HepG2 (cell line): ENCODE results near the gene BEST2. TPM values are rescaled to one million over a fixed set of nuclear protein-coding genes. Genes with fewer than 3 reads are reported as not detected.

Source experiments
- ARHGAP35 ChIP-seq: sonication (generic); formaldehyde crosslinking; IDR thresholded peaks from 2 replicates; pipeline ENCODE4 v1.9.0; 2022; ENCODE audit warnings: mild to moderate bottlenecking, inconsistent platforms, moderate library complexity, missing genetic modification reagents, borderline replicate concordance
- ATAD3A ChIP-seq: sonication (generic); formaldehyde crosslinking; IDR thresholded peaks from 2 replicates; pipeline ENCODE4 v1.4.0; 2020; ENCODE audit warnings: missing genetic modification reagents
- CBX2 ChIP-seq, 2 experiments: fragments of 200-600 bp in 1 of 2; sonication (generic); formaldehyde crosslinking in 1 of 2; IDR thresholded peaks; 2 replicates each; pipeline versions ENCODE4 v1.7.0 to v1.8.1; 2018 to 2022; ENCODE audit warnings: low read depth in 2 of 2, low read length in 1 of 2, mild to moderate bottlenecking in 1 of 2, missing genetic modification reagents in 1 of 2
- CEBPG ChIP-seq: IDR thresholded peaks from 2 replicates; pipeline ENCODE4 v1.6.1; 2016
- CENPT ChIP-seq: sonication (generic); formaldehyde crosslinking; IDR thresholded peaks from 2 replicates; pipeline ENCODE4 v1.8.0; 2022; ENCODE audit warnings: low read depth, mild to moderate bottlenecking, moderate library complexity, missing genetic modification reagents
- CSRNP1 ChIP-seq: sonication (generic); formaldehyde crosslinking; IDR thresholded peaks from 2 replicates; pipeline ENCODE4 v1.8.1; 2023; ENCODE audit warnings: mild to moderate bottlenecking, missing genetic modification reagents
- FOXC1 ChIP-seq: sonication (generic); formaldehyde crosslinking; IDR thresholded peaks from 2 replicates; pipeline ENCODE4 v1.8.0; 2022; ENCODE audit warnings: mild to moderate bottlenecking, missing genetic modification reagents, borderline replicate concordance
- GATAD1 ChIP-seq: IDR thresholded peaks from 2 replicates; pipeline ENCODE4 v1.6.1; 2016; ENCODE audit warnings: missing genetic modification reagents, missing compliant biosample characterization
- HNRNPK ChIP-seq: fragments of 200-400 bp; formaldehyde crosslinking; IDR thresholded peaks from 2 replicates; pipeline ENCODE4 v1.6.1; 2018; ENCODE audit warnings: low read length, low read depth, moderate library complexity, mild to moderate bottlenecking; ENCODE audit not compliant: poor library complexity, severe bottlenecking
- HOXA9 ChIP-seq: sonication (generic); formaldehyde crosslinking; IDR thresholded peaks from 2 replicates; pipeline ENCODE4 v1.8.1; 2022; ENCODE audit warnings: missing genetic modification reagents, mild to moderate bottlenecking, moderate library complexity, borderline replicate concordance
- NAIF1 ChIP-seq: sonication (generic); formaldehyde crosslinking; IDR thresholded peaks from 2 replicates; pipeline ENCODE4 v1.5.0; 2020; ENCODE audit warnings: mild to moderate bottlenecking, missing genetic modification reagents, borderline replicate concordance
- PHF8 ChIP-seq: sonication (generic); formaldehyde crosslinking; IDR thresholded peaks from 2 replicates; pipeline ENCODE4 v1.5.0; 2020; ENCODE audit warnings: missing genetic modification reagents
- RARA ChIP-seq: IDR thresholded peaks from 2 replicates; pipeline ENCODE4 v1.6.1; 2016; ENCODE audit warnings: missing genetic modification reagents, missing compliant biosample characterization
- RFXAP ChIP-seq: sonication (generic); formaldehyde crosslinking; IDR thresholded peaks from 2 replicates; pipeline ENCODE4 v1.4.0; 2020; ENCODE audit warnings: missing genetic modification reagents, borderline replicate concordance
- RNF2 ChIP-seq: fragments of 450-650 bp; conservative IDR thresholded peaks from 2 replicates; pipeline ENCODE4 v1.6.1; 2016; ENCODE audit warnings: low read depth
- RXRB ChIP-seq: IDR thresholded peaks from 2 replicates; pipeline ENCODE4 v1.6.1; 2016; ENCODE audit warnings: borderline replicate concordance, missing genetic modification reagents, missing compliant biosample characterization
- TEAD2 ChIP-seq: sonication (generic); formaldehyde crosslinking; IDR thresholded peaks from 2 replicates; pipeline ENCODE4 v1.9.0; 2021; ENCODE audit warnings: missing genetic modification reagents
- TGIF2 ChIP-seq: IDR thresholded peaks from 2 replicates; pipeline ENCODE4 v1.6.1; 2016; ENCODE audit warnings: control low read depth, missing compliant biosample characterization
- YEATS4 ChIP-seq: sonication (generic); formaldehyde crosslinking; IDR thresholded peaks from 2 replicates; pipeline ENCODE4 v1.4.0; 2020; ENCODE audit warnings: missing genetic modification reagents, borderline replicate concordance
- ZBTB8A ChIP-seq: sonication (generic); formaldehyde crosslinking; IDR thresholded peaks from 2 replicates; pipeline ENCODE4 v1.4.0; 2020; ENCODE audit warnings: mild to moderate bottlenecking, low read depth, missing genetic modification reagents, borderline replicate concordance
- ZIK1 ChIP-seq: sonication (generic); formaldehyde crosslinking; IDR thresholded peaks from 2 replicates; pipeline ENCODE4 v1.5.0; 2020; ENCODE audit warnings: mild to moderate bottlenecking, low read depth, missing genetic modification reagents, borderline replicate concordance
- ZNF276 ChIP-seq: sonication (generic); formaldehyde crosslinking; IDR thresholded peaks from 2 replicates; pipeline ENCODE4 v1.4.0; 2020; ENCODE audit warnings: mild to moderate bottlenecking, low read depth, missing genetic modification reagents
- ZNF367 ChIP-seq: sonication (generic); formaldehyde crosslinking; IDR thresholded peaks from 2 replicates; pipeline ENCODE4 v1.4.0; 2020; ENCODE audit warnings: missing genetic modification reagents, borderline replicate concordance
- ZNF598 ChIP-seq: sonication (generic); formaldehyde crosslinking; IDR thresholded peaks from 2 replicates; pipeline ENCODE4 v1.5.1; 2020; ENCODE audit warnings: mild to moderate bottlenecking, missing genetic modification reagents, borderline replicate concordance
- ZNF749 ChIP-seq: sonication (generic); formaldehyde crosslinking; IDR thresholded peaks from 2 replicates; pipeline ENCODE4 v1.8.0; 2022; ENCODE audit warnings: mild to moderate bottlenecking, missing genetic modification reagents, moderate library complexity, borderline replicate concordance
- ZNF792 ChIP-seq: IDR thresholded peaks from 2 replicates; pipeline ENCODE4 v1.6.1; 2016
- polyA plus RNA-seq, 8 experiments: library from polyadenylated mRNA; depleted of rRNA in 3 of 8; stranded (reverse) in 7 of 8; unstranded in 1 of 8; fragments of >200 nt; fragmentation: Illumina TruSeq in 4 of 8; extraction: Trizol in 4 of 8; gene quantifications; 2 replicates each; pipeline versions ENCODE4 v1.2.1 to v1.2.3, GENCODE V29; 2011 to 2016; ENCODE audit warnings: low read depth in 4 of 8, missing spikeins in 1 of 8, mixed read lengths in 1 of 8; ENCODE audit not compliant: insufficient read depth in 1 of 8
- total RNA-seq, 5 experiments: library from RNA; depleted of rRNA; stranded (reverse); fragments of >200 nt; fragmentation: Illumina TruSeq; extraction: Trizol; gene quantifications; 2 replicates each; pipeline ENCODE4 v1.2.3, GENCODE V29; 2016; ENCODE audit warnings: low read depth in 1 of 5

The BEST2 gene
- total and polyA plus RNA-seq, 2 of the 13 experiments (the other 11 are each of a cell fraction or from before 2014, with no cell fraction given) = not detected

- TF ChIP-seq GATAD1 (CRISPR knock-in tag) (peak; percentile 91), RARA (CRISPR knock-in tag) (peak; percentile 25; the same call in 1 of the 2 replicates), PHF8 (CRISPR knock-in tag) (peak; percentile 92), CENPT (CRISPR knock-in tag) (0 out of 2 replicates have a peak, but pooled peaks have one; percentile 16), CSRNP1 (CRISPR knock-in tag) (peak; percentile 73; the same call in 1 of the 2 replicates), ZNF792 (CRISPR knock-in tag) (peak; percentile 64; the same call in 1 of the 2 replicates), RNF2 (peak; percentile 97), RFXAP (peak; percentile 70), ZNF367 (CRISPR knock-in tag) (peak; percentile 84; the same call in 1 of the 2 replicates), RXRB (CRISPR knock-in tag) (0 out of 2 replicates have a peak, but pooled peaks have one; percentile 33), ZNF598 (CRISPR knock-in tag) (peak; percentile 66; the same call in 1 of the 2 replicates), ARHGAP35 (peak; percentile 79; the same call in 1 of the 2 replicates), HOXA9 (CRISPR knock-in tag) (peak; percentile 82; the same call in 1 of the 2 replicates), ATAD3A (CRISPR knock-in tag) (no peak), ZIK1 (CRISPR knock-in tag) (no peak), CBX2 (IDR thresholded peaks at IDR 0.05; ENCODE audit: low read depth, low read length) (no peak), CBX2 (CRISPR knock-in tag; IDR thresholded peaks at IDR 0.05; ENCODE audit: low read depth) (no peak), HNRNPK (peak; percentile 70), TGIF2 (CRISPR knock-in tag) (peak; percentile 89; the same call in 1 of the 2 replicates), TEAD2 (CRISPR knock-in tag) (peak; percentile 56; the same call in 1 of the 2 replicates), YEATS4 (CRISPR knock-in tag) (peak; percentile 83), ZNF749 (CRISPR knock-in tag) (peak; percentile 61; the same call in 1 of the 2 replicates), CEBPG (peak; percentile 23; the same call in 1 of the 2 replicates), ZNF276 (peak; percentile 74; the same call in 1 of the 2 replicates), FOXC1 (CRISPR knock-in tag) (no peak; the same call in 1 of the 2 replicates), ZBTB8A (CRISPR knock-in tag) (no peak), NAIF1 (CRISPR knock-in tag) (peak; percentile 85; the same call in 1 of the 2 replicates)
Observed at GRCh38 chr19:12806242-12807081, 54.9 kb downstream of the BEST2 start, which contains the start of gene RNASEH2A (continued).
